H1 (cell line): ENCODE measurements around the gene MESD. TPM values are rescaled to one million over a fixed set of nuclear protein-coding genes. Genes with fewer than 3 reads are reported as not detected.

Source experiments
- CTCF ChIA-PET: fragments of 300-600 bp; sonication (Branson Sonifier 250); formaldehyde crosslinking; loops from one replicate; lab custom pipeline; 2021; ENCODE audit not compliant: partially characterized antibody; lab: Charles Lee
- POLR2A ChIA-PET: fragments of 300-600 bp; sonication (Branson Sonifier 250); formaldehyde crosslinking; loops from one replicate; lab custom pipeline; 2021; ENCODE audit warnings: inconsistent platforms; ENCODE audit not compliant: partially characterized antibody; lab: Charles Lee
- DNase-seq, 2 experiments: peaks; one replicate each; pipeline versions ENCODE4 v3.0.0 to v3.0.0-alpha.2; 2010 to 2022; ENCODE audit warnings: low spot score in 2 of 2, low read depth in 1 of 2, mixed read lengths in 1 of 2
- FAIRE-seq: peaks from 2 replicates; lab custom pipeline; 2011; peaks lifted over from hg19 to GRCh38; lab: Jason Lieb, UNC
- H2AFZ ChIP-seq: 2 replicates; pipeline ENCODE4 v1.8.1; 2012; ENCODE audit warnings: low read length, inconsistent platforms
- H2AK5ac ChIP-seq: 2 replicates; pipeline ENCODE4 v1.6.1; 2013; ENCODE audit warnings: low read depth, low read length
- H2BK120ac ChIP-seq: replicated peaks from 2 replicates; pipeline ENCODE3; 2013; ENCODE audit warnings: low read depth, low read length, inconsistent platforms
- H2BK12ac ChIP-seq: 2 replicates; pipeline ENCODE4 v1.6.1; 2013; ENCODE audit warnings: low read depth, low read length
- H2BK15ac ChIP-seq: 2 replicates; pipeline ENCODE4 v1.6.1; 2013; ENCODE audit warnings: low read length
- H2BK20ac ChIP-seq: 2 replicates; pipeline ENCODE4 v1.6.1; 2013; ENCODE audit warnings: low read length
- H2BK5ac ChIP-seq: 2 replicates; pipeline ENCODE4 v1.6.1; 2013; ENCODE audit warnings: low read depth, low read length
- H3K14ac ChIP-seq: 2 replicates; pipeline ENCODE4 v1.6.1; 2013; ENCODE audit warnings: inconsistent platforms; ENCODE audit not compliant: insufficient read length
- H3K18ac ChIP-seq: 2 replicates; pipeline ENCODE4 v1.6.1; 2013; ENCODE audit warnings: low read length; ENCODE audit errors: extremely low read depth
- H3K23ac ChIP-seq: 2 replicates; pipeline ENCODE4 v1.6.1; 2013; ENCODE audit warnings: inconsistent platforms; ENCODE audit not compliant: insufficient read length
- H3K23me2 ChIP-seq: 2 replicates; pipeline ENCODE4 v1.6.1; 2013; ENCODE audit warnings: low read depth, low read length
- H3K27ac ChIP-seq: 2 replicates; pipeline ENCODE4 v1.6.1; 2011; ENCODE audit warnings: low read depth, low read length, inconsistent platforms
- H3K27me3 ChIP-seq, 4 experiments: replicated peaks in 1 of 4; 1 replicate in 1 of 4; 2 replicates in 3 of 4; pipeline versions ENCODE4 v1.6.1 to v1.8.1; 2011 to 2013; ENCODE audit warnings: low read length in 3 of 4, mild to moderate bottlenecking in 3 of 4, inconsistent platforms in 2 of 4, mixed read lengths in 2 of 4, moderate library complexity in 1 of 4; ENCODE audit not compliant: control insufficient read depth in 3 of 4, insufficient read depth in 3 of 4; ENCODE audit errors: extremely low read depth in 1 of 4
- H3K36me3 ChIP-seq, 4 experiments: 2 replicates each; pipeline versions ENCODE4 v1.6.1 to v1.8.1; 2011 to 2013; ENCODE audit warnings: mild to moderate bottlenecking in 4 of 4, low read length in 3 of 4, moderate library complexity in 2 of 4, control low read depth in 1 of 4, inconsistent platforms in 1 of 4; ENCODE audit not compliant: insufficient read depth in 4 of 4, control insufficient read depth in 2 of 4
- H3K4ac ChIP-seq: replicated peaks from 2 replicates; pipeline ENCODE3; 2013; ENCODE audit warnings: low read length, low read depth, mixed read lengths, inconsistent platforms; ENCODE audit not compliant: insufficient read length
- H3K4me1 ChIP-seq, 4 experiments: replicated peaks in 1 of 4; 1 replicate in 1 of 4; 2 replicates in 3 of 4; pipeline versions ENCODE4 v1.6.1 to v1.8.1; 2011 to 2013; ENCODE audit warnings: low read length in 3 of 4, inconsistent platforms in 2 of 4, mixed read lengths in 1 of 4; ENCODE audit not compliant: insufficient read depth in 4 of 4, control insufficient read depth in 3 of 4
- H3K4me2 ChIP-seq, 2 experiments: 2 replicates each; pipeline versions ENCODE4 v1.6.1 to v1.8.1; 2011 to 2013; ENCODE audit warnings: low read depth in 2 of 2, low read length in 2 of 2, control low read depth in 1 of 2, inconsistent platforms in 1 of 2, mild to moderate bottlenecking in 1 of 2; ENCODE audit not compliant: insufficient read depth in 1 of 2
- H3K4me3 ChIP-seq, 4 experiments: fragments of 200-600, 300-600 bp in 1 of 4; sonication (generic), shearing (Covaris generic), sonication (Bioruptor Twin) in 1 of 4; 2 replicates each; pipeline versions ENCODE4 v1.5.1 to v1.8.1; 2011 to 2016; ENCODE audit warnings: low read length in 4 of 4, low read depth in 3 of 4, control low read depth in 2 of 4, inconsistent platforms in 2 of 4, mild to moderate bottlenecking in 2 of 4, mixed read lengths in 1 of 4, moderate library complexity in 1 of 4; ENCODE audit not compliant: insufficient read depth in 2 of 4; ENCODE audit errors: extremely low read depth in 1 of 4
- H3K56ac ChIP-seq: replicated peaks from 2 replicates; pipeline ENCODE3; 2013; ENCODE audit warnings: low read depth, mild to moderate bottlenecking, mixed read lengths, low read length, inconsistent platforms; ENCODE audit not compliant: insufficient read length
- H3K79me1 ChIP-seq: 2 replicates; pipeline ENCODE4 v1.6.1; 2013; ENCODE audit warnings: low read depth, low read length, control low read depth
- H3K79me2 ChIP-seq, 2 experiments: 2 replicates each; pipeline versions ENCODE4 v1.6.1 to v1.8.1; 2012 to 2013; ENCODE audit warnings: low read length in 2 of 2, mild to moderate bottlenecking in 2 of 2, inconsistent platforms in 1 of 2; ENCODE audit not compliant: insufficient read depth in 2 of 2, control insufficient read depth in 1 of 2
- H3K9ac ChIP-seq, 4 experiments: replicated peaks in 1 of 4; 1 replicate in 1 of 4; 2 replicates in 3 of 4; pipeline versions ENCODE4 v1.6.1 to v1.8.1; 2011 to 2013; ENCODE audit warnings: low read depth in 3 of 4, low read length in 3 of 4, control low read depth in 2 of 4, mild to moderate bottlenecking in 2 of 4, moderate library complexity in 2 of 4, inconsistent platforms in 1 of 4; ENCODE audit errors: extremely low read depth in 1 of 4
- H3K9me3 ChIP-seq, 2 experiments: 2 replicates each; pipeline versions ENCODE4 v1.6.1 to v1.8.1; 2012 to 2013; ENCODE audit warnings: mild to moderate bottlenecking in 2 of 2, moderate library complexity in 2 of 2, control low read depth in 1 of 2, inconsistent platforms in 1 of 2, low read depth in 1 of 2, low read length in 1 of 2, mixed read lengths in 1 of 2; ENCODE audit not compliant: insufficient read depth in 2 of 2
- H4K20me1 ChIP-seq, 2 experiments: replicated peaks in 1 of 2; 2 replicates each; pipeline versions ENCODE3 to v1.8.1; 2011 to 2013; ENCODE audit warnings: inconsistent platforms in 2 of 2, low read length in 2 of 2, mild to moderate bottlenecking in 1 of 2; ENCODE audit not compliant: insufficient read depth in 2 of 2, control insufficient read depth in 1 of 2
- H4K5ac ChIP-seq: 2 replicates; pipeline ENCODE4 v1.6.1; 2013; ENCODE audit warnings: low read length, low read depth, mixed read lengths, inconsistent platforms; ENCODE audit not compliant: insufficient read length
- H4K8ac ChIP-seq: 2 replicates; pipeline ENCODE4 v1.8.0; 2013; ENCODE audit warnings: mild to moderate bottlenecking, moderate library complexity, low read length, inconsistent platforms; ENCODE audit not compliant: insufficient read depth; ENCODE audit errors: extremely low read depth
- H4K91ac ChIP-seq: replicated peaks from 2 replicates; pipeline ENCODE3; 2013; ENCODE audit warnings: low read length, mixed read lengths, inconsistent platforms; ENCODE audit not compliant: insufficient read length
- BACH1 ChIP-seq: IDR thresholded peaks from 2 replicates; pipeline ENCODE4 v1.6.1; 2012; ENCODE audit warnings: low read length, improper control_type of control experiment
- CHD1 ChIP-seq: IDR thresholded peaks from 2 replicates; pipeline ENCODE4 v1.6.1; 2012; ENCODE audit warnings: low read depth, low read length, improper control_type of control experiment
- CTBP2 ChIP-seq: IDR thresholded peaks from 2 replicates; pipeline ENCODE4 v1.7.0; 2011; ENCODE audit warnings: borderline replicate concordance, mild to moderate bottlenecking, moderate library complexity, mixed read lengths, low read length; ENCODE audit not compliant: insufficient read depth, insufficient read length
- CTCF ChIP-seq, 3 experiments: IDR thresholded peaks; 1 replicate in 2 of 3; 2 replicates in 1 of 3; pipeline versions ENCODE4 v1.5.1 to v1.6.1; 2011; ENCODE audit warnings: low read length in 3 of 3, mild to moderate bottlenecking in 3 of 3, inconsistent platforms in 2 of 3, low read depth in 1 of 3, moderate library complexity in 1 of 3; ENCODE audit not compliant: insufficient read depth in 1 of 3; ENCODE audit errors: control extremely low read depth in 1 of 3
- FOSL1 ChIP-seq: IDR thresholded peaks from 2 replicates; pipeline ENCODE4 v1.6.1; 2011; ENCODE audit warnings: mild to moderate bottlenecking, low read depth, low read length, moderate library complexity; ENCODE audit not compliant: insufficient read depth
- JUND ChIP-seq: IDR thresholded peaks from 2 replicates; pipeline ENCODE4 v1.6.1; 2011; ENCODE audit warnings: mild to moderate bottlenecking, improper control_type of control experiment, low read length
- KDM4A ChIP-seq: IDR thresholded peaks from one replicate; pipeline ENCODE4 v1.7.1; 2012; ENCODE audit warnings: low read depth, mild to moderate bottlenecking, moderate library complexity, low read length, inconsistent platforms; ENCODE audit not compliant: severe bottlenecking
- POLR2A ChIP-seq, 2 experiments: IDR thresholded peaks; 1 replicate in 1 of 2; 2 replicates in 1 of 2; pipeline ENCODE4 v1.6.1; 2011; ENCODE audit warnings: low read depth in 2 of 2, low read length in 2 of 2, mild to moderate bottlenecking in 2 of 2; ENCODE audit errors: control extremely low read depth in 1 of 2
- POU5F1 ChIP-seq: IDR thresholded peaks from 2 replicates; pipeline ENCODE4 v1.6.1; 2011; ENCODE audit warnings: low read depth, mild to moderate bottlenecking, low read length, moderate library complexity
- RAD21 ChIP-seq, 2 experiments: IDR thresholded peaks in 1 of 2; conservative IDR thresholded peaks in 1 of 2; 2 replicates each; pipeline ENCODE4 v1.6.1; 2011; ENCODE audit warnings: low read depth in 2 of 2, low read length in 2 of 2, improper control_type of control experiment in 1 of 2, inconsistent platforms in 1 of 2, mild to moderate bottlenecking in 1 of 2, moderate library complexity in 1 of 2
- SIRT6 ChIP-seq: IDR thresholded peaks from one replicate; pipeline ENCODE4 v1.7.1; 2012; ENCODE audit warnings: low read length, inconsistent platforms
- SP4 ChIP-seq: IDR thresholded peaks from 2 replicates; pipeline ENCODE4 v1.6.1; 2012; ENCODE audit warnings: low read length, inconsistent platforms
- WGBS, 2 experiments: shearing (Covaris generic) in 1 of 2; methylation state at CpG; one replicate each; pipeline versions ENCODE4 v1.1.6 to v1.1.7; 2013 to 2015; ENCODE audit warnings: low lambda C conversion rate in 2 of 2, mixed read lengths in 2 of 2, inconsistent platforms in 1 of 2, low coverage in 1 of 2, missing lambda C conversion rate in 1 of 2; ENCODE audit not compliant: insufficient replicate concordance in 2 of 2, insufficient coverage in 1 of 2, insufficient read length in 1 of 2; ENCODE audit errors: extremely low coverage in 1 of 2, missing lambda C conversion rate in 1 of 2; 5-methylcytosine and 5-hydroxymethylcytosine counted together
- polyA plus RNA-seq, 7 experiments: library from polyadenylated mRNA; depleted of rRNA in 3 of 7; stranded (reverse) in 5 of 7; unstranded in 2 of 7; fragments of >200 nt in 5 of 7; fragments of 200-250 nt in 2 of 7; gene quantifications; 1 replicate in 5 of 7; 2 replicates in 1 of 7; 4 replicates in 1 of 7; pipeline versions ENCODE4 v1.2.1 to v1.2.3, GENCODE V29; 2011 to 2013; ENCODE audit warnings: missing spikeins in 2 of 7, mixed read lengths in 2 of 7
- total RNA-seq: library from RNA; stranded (reverse); fragmentation: NEBNext Ultra II Directional; extraction: Animal tissue kit (Norgen Biotek cat#: 25700); gene quantifications from 2 replicates; pipeline ENCODE4 v1.2.1, GENCODE V29; 2021

Gene MESD
- total and polyA plus RNA-seq, 2 of the 8 experiments (the other 6 are each of a cell fraction or from before 2014, with no cell fraction given): 11.0 to 28.3 TPM

GRCh38 chr15:80916056-80916455 is 73.6 kb downstream of the MESD start:
- Histone ChIP-seq H3K27ac (no peak overlapping the region), H3K9me3 (no peaks in the 10 kb centered on the region), H4K5ac (no peak overlapping the region), H3K56ac (no peak overlapping the region), H3K9ac (no peak overlapping the region), H3K23ac (no peak overlapping the region), H3K4me2 (no peak overlapping the region), H3K4me1 (peaks cover 0 to 3% (median 3%) of the 10 kb centered on the region in 4 experiments; a peak in 4 of 7 replicates), H2BK120ac (no peak overlapping the region), H2BK20ac (no peak overlapping the region), H2AK5ac (no peak overlapping the region), H2BK12ac (no peak overlapping the region), H2AFZ (no peak overlapping the region), H3K4me3 (no peak overlapping the region), H4K20me1 (no peaks in the 10 kb centered on the region), H3K23me2 (no peaks in the 10 kb centered on the region), H4K91ac (no peak overlapping the region), H2BK5ac (no peak overlapping the region), H3K14ac (no peak overlapping the region), H4K8ac (no peak overlapping the region), H3K27me3 (peaks cover 0 to 2% (median 0%) of the 10 kb centered on the region in 4 experiments; a peak in 2 of 7 replicates), H3K4ac (no peak overlapping the region), H3K79me1 (no peaks in the 10 kb centered on the region), H3K36me3 (no peaks in the 10 kb centered on the region), H3K18ac (no peak overlapping the region), H2BK15ac (no peak overlapping the region), H3K79me2 (no peaks in the 10 kb centered on the region)
- WGBS, 2 experiments: 60% methylated on average over 7 of the region's 7 CpGs; no CpG with 5 or more reads in 1 of the 2 experiments
- POLR2A ChIA-PET: interaction anchor here (1.3 kb wide), 1 partner anchor 16 kb away, joined by 3 read pairs; no protein-coding TSS in a partner anchor
- DNase-seq (no peak), FAIRE-seq (no peak)
- CTCF ChIA-PET: interaction anchor here (0.6 to 2.6 kb wide), 8 partner anchors 17 to 791 kb away, joined by 3 to 23 read pairs (median 4); partner anchors contain the start of gene CEMIP
- TF ChIP-seq FOSL1 (no peak), KDM4A (no peak), SP4 (no peak), CTBP2 (no peak), POU5F1 (no peak), SIRT6 (no peak), CTCF (IDR thresholded peaks at IDR 0.05; ENCODE audit: control extremely low read depth in 1 of 3, insufficient read depth in 1 of 3, low read depth in 1 of 3, low read length in 3 of 3) (no peak), RAD21 (IDR thresholded peaks at IDR 0.05 in 1 of 2, conservative IDR thresholded peaks at IDR 0.05 in 1 of 2; ENCODE audit: low read depth in 2 of 2, low read length in 2 of 2) (no peak), BACH1 (no peak), JUND (no peak), POLR2A (IDR thresholded peaks at IDR 0.05; ENCODE audit: control extremely low read depth in 1 of 2, low read depth in 2 of 2, low read length in 2 of 2) (no peak), CHD1 (no peak)
